Stimulated activated CD8-positive, alpha-beta memory T cell treated with anti-CD3 and anti-CD28 coated beads, Interleukin-12 subunit alpha, Interleukin-12 subunit beta, amount 100 ng/mL, for 24 hours (primary cell): ENCODE measurements around the gene FER1L5.
A peak's percentile ranks its signal among the peaks of the same experiment; 100 is the strongest.

ENCODE experiments used
- DNase-seq: peaks from one replicate; pipeline ENCODE4 v3.0.0-alpha.2; 2020; ENCODE audit errors: extremely low read depth

Gene FER1L5

DNA sequence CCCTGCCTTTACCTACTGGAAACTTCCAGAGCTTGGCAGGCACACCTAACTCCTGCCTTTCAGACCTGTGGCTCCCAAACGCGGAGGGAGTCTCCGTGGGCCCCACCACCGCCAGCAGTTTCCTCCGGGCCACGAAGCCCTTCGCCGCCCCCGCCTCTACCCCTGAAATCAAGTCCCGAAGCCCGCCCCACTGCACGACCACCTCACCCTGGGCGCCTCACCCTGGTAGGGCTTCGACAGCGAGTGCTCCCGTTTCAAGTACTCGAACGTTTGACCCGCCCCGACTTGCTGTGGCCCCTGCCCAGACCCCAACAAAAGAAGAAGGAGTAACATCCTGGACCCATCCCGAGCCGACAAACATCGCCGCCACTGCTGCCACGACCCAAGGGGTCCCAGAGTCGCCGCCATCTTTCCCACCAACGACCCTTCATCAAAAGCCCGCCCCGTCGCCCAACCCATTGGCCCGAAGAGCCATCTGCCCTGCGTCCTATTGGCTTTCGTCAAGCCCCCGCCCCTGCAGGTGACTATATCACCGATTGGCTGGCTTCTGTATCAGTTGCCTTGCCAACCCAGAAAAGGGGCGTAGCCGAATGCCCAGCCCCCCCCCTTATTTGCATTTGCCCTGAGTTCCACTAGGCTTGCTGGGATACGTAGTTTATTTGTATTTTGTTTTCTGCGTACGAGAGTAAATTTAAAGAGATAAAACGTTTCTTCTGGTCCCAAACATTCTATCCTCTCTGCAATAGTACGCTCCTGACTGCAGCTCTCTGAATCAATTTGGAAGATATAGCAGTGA lies 97.3 kb downstream of the FER1L5 start, which contains the start of gene LMAN2L:
TSS of gene LMAN2L (minus strand) at position 432 of the 796 bp plus-strand sequence. CDS start at position 408, 24 bp downstream.
- DNase-seq = peak; percentile 96

DNA sequence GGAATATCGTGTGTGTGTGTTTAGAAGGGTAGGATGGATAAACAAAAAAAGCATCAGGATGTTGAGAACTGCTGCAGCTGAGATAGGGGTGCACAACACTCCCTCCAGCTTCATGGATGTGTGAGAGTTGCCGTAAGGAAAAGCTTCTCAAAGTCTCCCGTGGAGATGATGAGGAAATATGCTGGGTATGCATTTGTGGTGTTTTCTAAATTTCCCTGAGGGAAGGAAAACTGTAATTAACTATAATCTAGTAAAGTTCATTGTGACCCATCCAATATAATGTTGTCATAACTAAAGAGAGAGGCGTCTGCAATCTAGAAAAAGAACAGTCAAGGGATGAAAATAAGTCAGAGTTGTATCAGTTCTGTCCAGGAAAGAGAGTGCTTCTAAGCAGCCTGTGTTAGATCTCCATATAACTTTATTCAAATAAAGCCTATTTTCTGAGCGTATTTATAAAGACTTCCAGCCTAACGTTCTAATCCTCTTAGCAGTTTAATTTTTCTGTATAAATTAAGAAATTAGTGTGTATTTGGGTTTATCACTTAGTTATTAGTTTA lies 104.6 kb downstream of the FER1L5 start:
- no peak for DNase-seq

DNA sequence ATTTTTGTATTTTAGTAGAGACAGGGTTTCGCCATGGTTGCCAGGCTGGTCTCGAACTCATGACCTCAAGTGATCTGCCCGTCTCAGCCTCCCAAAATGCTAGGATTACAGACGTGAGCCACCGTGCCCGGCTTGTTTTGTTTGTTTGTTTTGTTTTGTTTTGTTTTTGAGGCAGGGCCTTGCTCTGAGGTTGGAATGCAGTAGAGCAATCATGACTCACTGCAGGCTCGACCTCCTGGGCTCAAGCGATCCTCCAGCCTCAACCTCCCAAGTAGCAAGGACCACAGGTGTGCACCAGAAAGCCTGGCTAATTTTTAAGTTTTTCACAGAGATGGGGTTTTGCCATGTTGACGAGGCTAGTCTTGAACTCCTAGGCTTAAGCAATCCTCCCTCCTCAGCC lies 109.2 kb downstream of the FER1L5 start:
- no peak for DNase-seq

DNA sequence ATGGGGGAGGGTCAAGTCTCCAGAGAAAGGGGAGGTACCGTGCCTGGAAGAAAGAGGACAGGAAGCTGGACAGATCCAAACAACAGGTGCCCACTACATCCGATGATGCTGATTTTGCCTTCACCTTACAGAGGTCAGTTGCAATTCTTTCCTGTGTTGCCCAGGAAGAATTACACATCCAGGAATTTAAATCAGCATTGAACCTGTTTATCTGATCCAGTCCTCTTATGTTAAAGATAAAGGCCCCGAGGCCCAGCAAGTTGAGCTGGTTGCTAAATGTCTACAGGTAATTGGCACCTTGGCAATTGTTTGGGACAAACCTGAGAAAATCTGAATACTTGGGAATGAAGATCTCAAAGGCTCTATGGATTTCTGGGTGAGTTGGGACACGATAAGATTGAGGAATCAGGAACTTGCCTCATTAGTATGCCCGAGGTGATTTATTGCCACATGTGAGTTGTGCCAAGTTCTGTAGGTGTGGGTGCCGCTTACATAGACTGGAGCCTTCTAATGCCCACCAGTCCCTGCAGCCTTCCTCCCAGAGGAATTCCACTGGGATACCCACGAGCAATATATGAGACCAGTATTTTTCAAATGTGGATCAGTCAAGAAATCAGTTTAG lies 111.2 kb downstream of the FER1L5 start:
- no peak for DNase-seq

DNA sequence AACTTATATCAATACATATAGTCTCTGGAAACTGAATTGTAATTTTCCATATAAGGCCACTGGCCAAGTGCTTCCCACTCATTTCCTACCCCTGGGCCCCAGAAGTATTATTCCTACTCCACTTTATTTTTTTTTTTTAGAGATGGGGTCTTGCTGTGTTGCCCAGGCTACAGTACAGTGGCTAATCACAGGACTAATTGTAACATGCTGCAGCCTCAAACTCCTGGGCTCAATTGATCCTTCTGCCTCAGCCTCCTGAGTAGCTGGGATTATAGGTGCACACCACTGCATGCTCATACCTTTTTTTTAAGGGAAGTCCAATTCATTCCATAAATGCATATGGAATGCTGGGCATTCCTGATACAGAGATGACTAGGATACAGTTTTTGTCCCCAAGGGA lies 111.8 kb downstream of the FER1L5 start:
- no peak for DNase-seq
